Mesenchymal stem cell (in vitro differentiated cells and primary cell): ENCODE results near the gene TSPAN12. TPM values are rescaled to one million over a fixed set of nuclear protein-coding genes. Genes with fewer than 3 reads are reported as not detected.
"Not testable (repeated sequence)": the region's sequence is repeated elsewhere in the genome, so short reads cannot be mapped to it uniquely, and the experiment has no call there.

Experiments used
- DNase-seq: peaks from one replicate; pipeline ENCODE4 v3.0.0-alpha.2; 2013
- H2AFZ ChIP-seq: one replicate; pipeline ENCODE4 v1.6.1; 2013; ENCODE audit warnings: low read depth, mild to moderate bottlenecking, control low read depth, inconsistent platforms, low read length, moderate library complexity
- H2AK5ac ChIP-seq: 2 replicates; pipeline ENCODE4 v1.6.1; 2013; ENCODE audit warnings: low read length, moderate library complexity, mild to moderate bottlenecking, inconsistent platforms; ENCODE audit not compliant: severe bottlenecking
- H2BK120ac ChIP-seq: one replicate; pipeline ENCODE4 v1.6.1; 2013; ENCODE audit warnings: low read depth, mild to moderate bottlenecking, inconsistent platforms, low read length, moderate library complexity
- H2BK12ac ChIP-seq, 2 experiments: one replicate each; pipeline ENCODE4 v1.6.1; 2013; ENCODE audit warnings: inconsistent platforms in 2 of 2, low read length in 2 of 2, mild to moderate bottlenecking in 2 of 2, moderate library complexity in 2 of 2, control low read depth in 1 of 2
- H2BK15ac ChIP-seq: one replicate; pipeline ENCODE4 v1.6.1; 2013; ENCODE audit warnings: mild to moderate bottlenecking, low read depth, inconsistent platforms; ENCODE audit not compliant: poor library complexity, severe bottlenecking
- H2BK5ac ChIP-seq: 2 replicates; pipeline ENCODE4 v1.6.1; 2013; ENCODE audit warnings: low read depth, mild to moderate bottlenecking, low read length, control low read depth, inconsistent platforms; ENCODE audit not compliant: poor library complexity, severe bottlenecking
- H3K14ac ChIP-seq, 2 experiments: one replicate each; pipeline ENCODE4 v1.6.1; 2013; ENCODE audit warnings: inconsistent platforms in 2 of 2, low read length in 2 of 2, control low read depth in 1 of 2, mild to moderate bottlenecking in 1 of 2, moderate library complexity in 1 of 2
- H3K18ac ChIP-seq, 2 experiments: one replicate each; pipeline ENCODE4 v1.6.1; 2013; ENCODE audit warnings: inconsistent platforms in 2 of 2, low read length in 2 of 2, control low read depth in 1 of 2, low read depth in 1 of 2, mild to moderate bottlenecking in 1 of 2
- H3K23ac ChIP-seq, 2 experiments: one replicate each; pipeline ENCODE4 v1.6.1; 2013; ENCODE audit warnings: inconsistent platforms in 2 of 2, low read length in 2 of 2, mild to moderate bottlenecking in 2 of 2, moderate library complexity in 2 of 2, control low read depth in 1 of 2
- H3K27ac ChIP-seq: 2 replicates; pipeline ENCODE4 v1.5.1; 2013; ENCODE audit warnings: mild to moderate bottlenecking, moderate library complexity, low read length, control low read depth, inconsistent platforms; ENCODE audit not compliant: poor library complexity, severe bottlenecking
- H3K27me3 ChIP-seq, 2 experiments: 2 replicates each; pipeline versions ENCODE4 v1.6.1 to v1.7.0; 2013; ENCODE audit warnings: low read length in 2 of 2, mild to moderate bottlenecking in 2 of 2, moderate library complexity in 2 of 2, control low read depth in 1 of 2, inconsistent platforms in 1 of 2; ENCODE audit not compliant: control insufficient read depth in 1 of 2, insufficient read depth in 1 of 2
- H3K36me3 ChIP-seq, 2 experiments: 2 replicates each; pipeline versions ENCODE4 v1.6.1 to v1.7.0; 2013; ENCODE audit warnings: low read length in 2 of 2, control low read depth in 1 of 2, inconsistent platforms in 1 of 2, low read depth in 1 of 2, mild to moderate bottlenecking in 1 of 2; ENCODE audit not compliant: insufficient read depth in 2 of 2, control insufficient read depth in 1 of 2
- H3K4ac ChIP-seq, 2 experiments: one replicate each; pipeline ENCODE4 v1.6.1; 2013; ENCODE audit warnings: inconsistent platforms in 2 of 2, low read length in 2 of 2, mild to moderate bottlenecking in 2 of 2, moderate library complexity in 2 of 2, control low read depth in 1 of 2, low read depth in 1 of 2
- H3K4me1 ChIP-seq: 2 replicates; pipeline ENCODE4 v1.6.1; 2013; ENCODE audit warnings: low read depth, low read length, control low read depth; ENCODE audit not compliant: control insufficient read depth, insufficient read depth
- H3K4me2 ChIP-seq: 2 replicates; pipeline ENCODE4 v1.6.1; 2013; ENCODE audit warnings: low read length, mild to moderate bottlenecking, inconsistent platforms; ENCODE audit not compliant: poor library complexity, severe bottlenecking
- H3K4me3 ChIP-seq, 2 experiments: 2 replicates each; pipeline versions ENCODE4 v1.5.1 to v1.7.0; 2013; ENCODE audit warnings: low read length in 2 of 2, mild to moderate bottlenecking in 2 of 2, control low read depth in 1 of 2, low read depth in 1 of 2; ENCODE audit not compliant: insufficient read depth in 1 of 2
- H3K79me1 ChIP-seq: replicated peaks from 2 replicates; pipeline ENCODE4 v1.6.1; 2013; ENCODE audit warnings: mild to moderate bottlenecking, control low read depth, low read length, inconsistent platforms; ENCODE audit not compliant: poor library complexity, severe bottlenecking
- H3K9ac ChIP-seq: 2 replicates; pipeline ENCODE4 v1.7.0; 2013; ENCODE audit warnings: mild to moderate bottlenecking, low read length, moderate library complexity
- H3K9me3 ChIP-seq: 2 replicates; pipeline ENCODE4 v1.7.0; 2013; ENCODE audit warnings: mild to moderate bottlenecking, low read length; ENCODE audit not compliant: control insufficient read depth
- H4K8ac ChIP-seq: one replicate; pipeline ENCODE4 v1.6.1; 2013; ENCODE audit warnings: inconsistent platforms, mild to moderate bottlenecking, low read length, moderate library complexity
- H4K91ac ChIP-seq: one replicate; pipeline ENCODE4 v1.6.1; 2013; ENCODE audit warnings: mild to moderate bottlenecking, low read length, inconsistent platforms
- WGBS: methylation state at CpG from one replicate; pipeline ENCODE4 v1.1.7; 2013; ENCODE audit warnings: mixed read lengths; 5-methylcytosine and 5-hydroxymethylcytosine counted together
- polyA plus RNA-seq, 2 experiments: library from polyadenylated mRNA; stranded (reverse); fragments of 200-250 nt; gene quantifications; one replicate each; pipeline ENCODE4 v1.2.3, GENCODE V29; 2013

The TSPAN12 gene
- 22.9 TPM for polyA plus RNA-seq (2013, experiment 1 of 2)
- polyA plus RNA-seq (2013, experiment 2 of 2) = 25.0 TPM

- Histone ChIP-seq H2BK12ac (peak within 1 kb of the TSS in 1 of 2 experiments; percentile 98), H2BK120ac (peak within 1 kb of the TSS; percentile 21), H3K18ac (peak within 1 kb of the TSS; percentile 93 to 97), H2AFZ (peak within 1 kb of the TSS; percentile 86), H2BK15ac (peak within 1 kb of the TSS; percentile 33), H3K79me1 (peaks cover 4% of the 10 kb centered on the region), H4K8ac (peak within 1 kb of the TSS; percentile 84), H3K27me3 (no peaks in the 10 kb centered on the region), H3K9ac (peak within 1 kb of the TSS; percentile 76), H3K4me1 (peaks cover 4% of the 10 kb centered on the region), H3K14ac (peak within 1 kb of the TSS; percentile 93 to 97), H3K23ac (peak within 1 kb of the TSS; percentile 37 to 97), H4K91ac (peak within 1 kb of the TSS; percentile 83), H3K36me3 (no peaks in the 10 kb centered on the region), H2AK5ac (no peak within 1 kb of the TSS), H3K4ac (peak within 1 kb of the TSS; percentile 66 to 95), H2BK5ac (peak within 1 kb of the TSS; percentile 74), H3K4me3 (peak within 1 kb of the TSS; percentile 83 to 85), H3K4me2 (peak within 1 kb of the TSS; percentile 63), H3K9me3 (no peaks in the 10 kb centered on the region), H3K27ac (peak within 1 kb of the TSS; percentile 83)
- WGBS = under 1% methylated on average over 55 of the region's 71 CpGs
- peak; percentile 93 for DNase-seq
Measured at GRCh38 chr7:120857588-120858573, at the start of gene TSPAN12. Gene TSPAN12, minus strand, starts transcription at chr7:120858144. Its CDS starts 1,381 bp downstream, at chr7:120856763.

GRCh38 chr7:120898715-120899499, 41.0 kb upstream of the TSPAN12 start:
- Histone ChIP-seq H2AFZ (no peak overlapping the region), H3K9ac (no peak overlapping the region), H3K9me3 (peaks cover 7% of the 10 kb centered on the region), H3K14ac (no peak overlapping the region), H2BK5ac (no peak overlapping the region), H2AK5ac (no peak overlapping the region), H4K8ac (no peak overlapping the region), H3K4me2 (no peak overlapping the region), H2BK120ac (no peak overlapping the region), H3K18ac (no peak overlapping the region), H2BK12ac (no peak overlapping the region), H2BK15ac (no peak overlapping the region), H3K27ac (no peak overlapping the region), H3K4me1 (no peaks in the 10 kb centered on the region), H3K23ac (no peak overlapping the region), H3K36me3 (no peaks in the 10 kb centered on the region), H3K4me3 (no peak overlapping the region), H3K4ac (no peak overlapping the region), H4K91ac (no peak overlapping the region), H3K27me3 (no peaks in the 10 kb centered on the region), H3K79me1 (no peaks in the 10 kb centered on the region)
- 68% methylated on average over 4 of the region's 4 CpGs for WGBS
- DNase-seq = no peak

- H3K4me1 ChIP-seq, H3K27ac ChIP-seq, H3K27me3 ChIP-seq, H3K18ac ChIP-seq, H3K14ac ChIP-seq, H2BK12ac ChIP-seq, H3K79me1 ChIP-seq, H2BK15ac ChIP-seq, H3K4me2 ChIP-seq, H3K4me3 ChIP-seq, H2AK5ac ChIP-seq, H4K91ac ChIP-seq, H3K23ac ChIP-seq, H2BK120ac ChIP-seq, H2BK5ac ChIP-seq, H3K4ac ChIP-seq, H4K8ac ChIP-seq, H3K9ac ChIP-seq, H2AFZ ChIP-seq, DNase-seq, H3K36me3 ChIP-seq: not testable (repeated sequence)
- 79% methylated on average over 3 of the region's 3 CpGs for WGBS
- H3K9me3 ChIP-seq = peaks cover 28% of the 10 kb centered on the region
Measured at GRCh38 chr7:120895253-120895652, 37.3 kb upstream of the TSPAN12 start.

GRCh38 chr7:120885602-120886001, 27.7 kb upstream of the TSPAN12 start:
- not testable (repeated sequence) for H2BK5ac ChIP-seq, H3K79me1 ChIP-seq, H3K27me3 ChIP-seq, H2BK15ac ChIP-seq, H2AFZ ChIP-seq, H3K4me3 ChIP-seq, DNase-seq, H3K4me1 ChIP-seq, H3K9ac ChIP-seq, H3K23ac ChIP-seq, H3K4me2 ChIP-seq, H4K8ac ChIP-seq, H3K9me3 ChIP-seq, H3K18ac ChIP-seq, H4K91ac ChIP-seq, H2BK120ac ChIP-seq, H3K36me3 ChIP-seq, H2AK5ac ChIP-seq, H3K27ac ChIP-seq, H2BK12ac ChIP-seq
- peak overlapping the region in 1 of 2 experiments; percentile 49 for H3K4ac ChIP-seq
- WGBS = 91% methylated on average over 3 of the region's 4 CpGs
- H3K14ac ChIP-seq = peak overlapping the region in 1 of 2 experiments; percentile 65
